A375 (cell line): ENCODE data around the gene SIM2. TPM values are rescaled to one million over a fixed set of nuclear protein-coding genes. Genes with fewer than 3 reads are reported as not detected.

Experiments
- total RNA-seq: library from RNA; depleted of rRNA; stranded (reverse); fragments of >200 nt; shearing (Covaris generic); gene quantifications from 2 replicates; pipeline ENCODE4 v1.2.3, GENCODE V29; 2014; rRNA removed

The SIM2 gene, protein sequence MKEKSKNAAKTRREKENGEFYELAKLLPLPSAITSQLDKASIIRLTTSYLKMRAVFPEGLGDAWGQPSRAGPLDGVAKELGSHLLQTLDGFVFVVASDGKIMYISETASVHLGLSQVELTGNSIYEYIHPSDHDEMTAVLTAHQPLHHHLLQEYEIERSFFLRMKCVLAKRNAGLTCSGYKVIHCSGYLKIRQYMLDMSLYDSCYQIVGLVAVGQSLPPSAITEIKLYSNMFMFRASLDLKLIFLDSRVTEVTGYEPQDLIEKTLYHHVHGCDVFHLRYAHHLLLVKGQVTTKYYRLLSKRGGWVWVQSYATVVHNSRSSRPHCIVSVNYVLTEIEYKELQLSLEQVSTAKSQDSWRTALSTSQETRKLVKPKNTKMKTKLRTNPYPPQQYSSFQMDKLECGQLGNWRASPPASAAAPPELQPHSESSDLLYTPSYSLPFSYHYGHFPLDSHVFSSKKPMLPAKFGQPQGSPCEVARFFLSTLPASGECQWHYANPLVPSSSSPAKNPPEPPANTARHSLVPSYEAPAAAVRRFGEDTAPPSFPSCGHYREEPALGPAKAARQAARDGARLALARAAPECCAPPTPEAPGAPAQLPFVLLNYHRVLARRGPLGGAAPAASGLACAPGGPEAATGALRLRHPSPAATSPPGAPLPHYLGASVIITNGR
- total RNA-seq: 0.19 and 0.23 TPM in 2 replicates

DNA sequence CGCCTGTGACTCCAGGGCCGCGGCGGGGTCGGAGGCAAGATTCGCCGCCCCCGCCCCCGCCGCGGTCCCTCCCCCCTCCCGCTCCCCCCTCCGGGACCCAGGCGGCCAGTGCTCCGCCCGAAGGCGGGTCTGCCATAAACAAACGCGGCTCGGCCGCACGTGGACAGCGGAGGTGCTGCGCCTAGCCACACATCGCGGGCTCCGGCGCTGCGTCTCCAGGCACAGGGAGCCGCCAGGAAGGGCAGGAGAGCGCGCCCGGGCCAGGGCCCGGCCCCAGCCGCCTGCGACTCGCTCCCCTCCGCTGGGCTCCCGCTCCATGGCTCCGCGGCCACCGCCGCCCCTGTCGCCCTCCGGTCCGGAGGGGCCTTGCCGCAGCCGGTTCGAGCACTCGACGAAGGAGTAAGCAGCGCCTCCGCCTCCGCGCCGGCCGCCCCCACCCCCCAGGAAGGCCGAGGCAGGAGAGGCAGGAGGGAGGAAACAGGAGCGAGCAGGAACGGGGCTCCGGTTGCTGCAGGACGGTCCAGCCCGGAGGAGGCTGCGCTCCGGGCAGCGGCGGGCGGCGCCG lies at the start of gene SIM2:
Gene SIM2, plus strand, starts transcription at position 135 of the 565 bp plus-strand sequence. CDS start 632 bp downstream, outside the sequence.

Other genes starting within 250 kb of the SIM2 start
- gene CLDN14, start 219.0 kb upstream of the SIM2 start, total RNA-seq: not detected in 2 replicates